OCI-LY3 (cell line): ENCODE results near the gene VIT.

ENCODE experiments used
- H2AFZ ChIP-seq: fragments of 200-600, 300-600 bp; shearing (Covaris generic); 2 replicates; pipeline ENCODE4 v1.6.0; 2014; ENCODE audit warnings: antibody characterized with exemption, low read depth, low read length
- H3K27ac ChIP-seq: fragments of 200-600, 300-600 bp; sonication (generic); 2 replicates; pipeline ENCODE4 v1.5.1; 2014; ENCODE audit warnings: mild to moderate bottlenecking, low read length, moderate library complexity, mixed read lengths
- H3K27me3 ChIP-seq: fragments of 200-600, 300-600 bp; sonication (generic); 2 replicates; pipeline ENCODE4 v1.6.1; 2014; ENCODE audit warnings: low read depth, low read length, mixed read lengths
- H3K36me3 ChIP-seq: fragments of 200-600, 300-600 bp; sonication (generic); replicated peaks from 2 replicates; pipeline ENCODE3; 2014; ENCODE audit warnings: low read depth, low read length, mixed read lengths
- H3K4me1 ChIP-seq: fragments of 300-600, 200-600 bp; sonication (generic); 2 replicates; pipeline ENCODE4 v1.6.1; 2014; ENCODE audit warnings: low read length, mixed read lengths
- H3K4me2 ChIP-seq: fragments of 200-600, 300-600 bp; sonication (generic); 2 replicates; pipeline ENCODE4 v1.6.1; 2014; ENCODE audit warnings: low read length, mixed read lengths
- H3K4me3 ChIP-seq: fragments of 300-600, 200-600 bp; sonication (generic); 2 replicates; pipeline ENCODE4 v1.5.1; 2014; ENCODE audit warnings: antibody characterized with exemption, mild to moderate bottlenecking, low read length, moderate library complexity
- H3K79me2 ChIP-seq: fragments of 300-600, 200-600 bp; shearing (Covaris generic); 2 replicates; pipeline ENCODE4 v1.6.1; 2014; ENCODE audit warnings: mild to moderate bottlenecking, low read length, mixed read lengths
- H3K9ac ChIP-seq: fragments of 300-600, 200-600 bp; shearing (Covaris generic); 2 replicates; pipeline ENCODE4 v1.6.0; 2014; ENCODE audit warnings: mild to moderate bottlenecking, low read length, moderate library complexity
- H3K9me3 ChIP-seq: fragments of 200-600, 300-600 bp; shearing (Covaris generic); 2 replicates; pipeline ENCODE4 v1.6.1; 2014; ENCODE audit warnings: low read length, mixed read lengths; ENCODE audit not compliant: insufficient read depth
- H4K20me1 ChIP-seq: fragments of 200-600, 300-600 bp; sonication (generic); 2 replicates; pipeline ENCODE4 v1.6.1; 2016; ENCODE audit warnings: low read length, mixed read lengths; ENCODE audit not compliant: insufficient read depth
- EZH2phosphoT487 ChIP-seq: fragments of 200-600 bp; shearing (Covaris generic); IDR thresholded peaks from 2 replicates; pipeline ENCODE4 v1.6.1; 2018; ENCODE audit warnings: antibody characterized with exemption, mixed run types, low read depth
- TF ChIP-seq, protein P1 (sequence below): fragments of 200-600, 300-600 bp; sonication (generic); IDR thresholded peaks from 2 replicates; pipeline ENCODE4 v1.5.1; 2014; ENCODE audit warnings: antibody characterized with exemption, low read length, low read depth

Gene VIT

DNA sequence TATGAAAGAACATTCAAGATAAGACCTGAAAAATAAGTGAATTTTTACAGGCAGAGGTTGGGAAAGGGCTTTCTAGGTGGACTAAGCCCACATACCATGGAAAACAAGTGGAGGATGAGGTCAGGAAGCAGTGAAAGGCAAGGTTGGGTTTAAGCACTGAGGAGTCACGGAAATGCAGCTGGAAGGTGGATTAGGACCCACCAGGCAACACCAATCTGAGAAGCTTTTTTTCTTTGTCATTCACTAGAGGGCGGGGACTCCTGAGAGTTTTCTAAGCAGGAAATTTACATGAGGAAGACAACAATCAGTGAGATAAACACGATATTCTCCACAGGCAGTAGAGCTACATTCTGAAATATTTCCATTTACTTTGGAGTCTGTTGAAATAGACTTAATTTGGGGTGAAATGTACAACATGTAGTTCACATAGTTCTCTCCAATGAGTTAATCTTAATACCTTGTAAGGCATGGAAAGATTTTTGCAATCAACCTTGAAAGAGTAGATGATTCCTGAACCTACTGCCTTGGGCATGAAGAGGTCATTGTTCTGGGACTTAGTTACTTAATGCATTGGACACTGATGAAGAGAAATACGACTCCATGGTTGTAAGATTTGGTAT, 40.7 kb downstream of the VIT start:
- no peak for TF ChIP-seq EZH2phosphoT487
- TF ChIP-seq, protein P1, sequence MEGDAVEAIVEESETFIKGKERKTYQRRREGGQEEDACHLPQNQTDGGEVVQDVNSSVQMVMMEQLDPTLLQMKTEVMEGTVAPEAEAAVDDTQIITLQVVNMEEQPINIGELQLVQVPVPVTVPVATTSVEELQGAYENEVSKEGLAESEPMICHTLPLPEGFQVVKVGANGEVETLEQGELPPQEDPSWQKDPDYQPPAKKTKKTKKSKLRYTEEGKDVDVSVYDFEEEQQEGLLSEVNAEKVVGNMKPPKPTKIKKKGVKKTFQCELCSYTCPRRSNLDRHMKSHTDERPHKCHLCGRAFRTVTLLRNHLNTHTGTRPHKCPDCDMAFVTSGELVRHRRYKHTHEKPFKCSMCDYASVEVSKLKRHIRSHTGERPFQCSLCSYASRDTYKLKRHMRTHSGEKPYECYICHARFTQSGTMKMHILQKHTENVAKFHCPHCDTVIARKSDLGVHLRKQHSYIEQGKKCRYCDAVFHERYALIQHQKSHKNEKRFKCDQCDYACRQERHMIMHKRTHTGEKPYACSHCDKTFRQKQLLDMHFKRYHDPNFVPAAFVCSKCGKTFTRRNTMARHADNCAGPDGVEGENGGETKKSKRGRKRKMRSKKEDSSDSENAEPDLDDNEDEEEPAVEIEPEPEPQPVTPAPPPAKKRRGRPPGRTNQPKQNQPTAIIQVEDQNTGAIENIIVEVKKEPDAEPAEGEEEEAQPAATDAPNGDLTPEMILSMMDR: no peak
- no peak overlapping the region for H3K27ac ChIP-seq
- H3K79me2 ChIP-seq: no peaks in the 10 kb centered on the region
- H3K4me3 ChIP-seq: no peak overlapping the region
- H3K27me3 ChIP-seq: peaks cover 9% of the 10 kb centered on the region
- no peaks in the 10 kb centered on the region for H3K9me3 ChIP-seq
- H3K9ac ChIP-seq: no peak overlapping the region
- H3K4me1 ChIP-seq: no peaks in the 10 kb centered on the region
- no peaks in the 10 kb centered on the region for H4K20me1 ChIP-seq
- no peak overlapping the region for H3K4me2 ChIP-seq
- no peaks in the 10 kb centered on the region for H3K36me3 ChIP-seq
- no peak overlapping the region for H2AFZ ChIP-seq

DNA sequence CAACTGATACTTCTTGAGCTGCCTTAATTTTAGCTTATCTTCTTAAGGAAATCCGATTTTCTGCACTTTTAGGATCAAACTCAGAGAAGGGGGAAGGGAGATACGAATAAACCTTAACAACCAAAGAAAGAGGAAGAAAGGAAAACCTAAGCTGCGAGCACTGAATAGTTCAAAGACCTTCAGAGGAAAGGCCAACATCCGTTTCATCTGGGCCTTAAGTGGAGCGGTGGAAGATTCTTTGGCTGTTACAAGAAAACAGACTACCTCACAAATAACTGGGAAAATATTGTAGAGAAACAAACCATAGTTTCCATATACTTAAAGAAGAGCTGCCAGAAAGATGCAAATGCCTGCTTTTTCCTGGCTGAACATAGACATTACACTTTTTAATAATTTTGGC, 43.6 kb downstream of the VIT start:
- no peak overlapping the region for H3K9ac ChIP-seq
- H3K79me2 ChIP-seq: no peaks in the 10 kb centered on the region
- H4K20me1 ChIP-seq: no peaks in the 10 kb centered on the region
- H3K4me3 ChIP-seq: no peak overlapping the region
- no peak overlapping the region for H3K4me2 ChIP-seq
- no peak overlapping the region for H3K27ac ChIP-seq
- H2AFZ ChIP-seq: no peak overlapping the region
- H3K4me1 ChIP-seq: no peaks in the 10 kb centered on the region
- H3K9me3 ChIP-seq: no peaks in the 10 kb centered on the region
- H3K27me3 ChIP-seq: peaks cover 21% of the 10 kb centered on the region
- H3K36me3 ChIP-seq: no peaks in the 10 kb centered on the region
- TF ChIP-seq, protein P1: no peak
- TF ChIP-seq EZH2phosphoT487: no peak

DNA sequence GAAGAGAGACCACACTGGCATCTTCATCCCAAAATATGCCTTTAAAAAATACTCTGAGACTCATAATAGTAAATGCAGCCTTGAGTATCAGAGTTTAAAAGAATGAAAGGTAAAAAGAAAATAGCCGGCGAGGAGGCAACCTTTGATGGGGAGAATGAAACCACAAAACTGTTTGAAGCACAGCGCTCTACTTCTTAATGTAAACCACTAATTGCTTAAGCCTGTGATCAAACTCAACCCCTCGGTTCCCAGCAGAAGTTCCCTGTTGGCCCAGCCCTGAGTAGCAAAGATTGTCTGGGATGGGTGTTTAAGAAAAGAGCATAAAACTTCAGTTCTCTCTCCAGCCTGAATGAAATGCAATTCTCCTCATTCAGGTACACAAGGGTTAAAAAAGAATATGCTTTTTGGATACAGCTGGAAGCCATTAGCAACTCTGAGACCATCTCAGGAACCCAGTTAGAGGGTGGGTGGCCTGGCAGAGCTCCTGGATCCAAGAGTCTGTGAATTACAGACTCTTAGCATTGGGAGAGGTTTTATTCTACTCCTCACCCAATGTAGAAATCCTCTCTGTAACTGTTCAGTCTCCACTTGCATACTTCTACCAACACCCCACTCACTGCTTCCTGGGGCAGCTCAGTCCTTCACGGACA, 44.8 kb downstream of the VIT start:
- no peaks in the 10 kb centered on the region for H3K79me2 ChIP-seq
- TF ChIP-seq, protein P1: no peak
- no peak for TF ChIP-seq EZH2phosphoT487

DNA sequence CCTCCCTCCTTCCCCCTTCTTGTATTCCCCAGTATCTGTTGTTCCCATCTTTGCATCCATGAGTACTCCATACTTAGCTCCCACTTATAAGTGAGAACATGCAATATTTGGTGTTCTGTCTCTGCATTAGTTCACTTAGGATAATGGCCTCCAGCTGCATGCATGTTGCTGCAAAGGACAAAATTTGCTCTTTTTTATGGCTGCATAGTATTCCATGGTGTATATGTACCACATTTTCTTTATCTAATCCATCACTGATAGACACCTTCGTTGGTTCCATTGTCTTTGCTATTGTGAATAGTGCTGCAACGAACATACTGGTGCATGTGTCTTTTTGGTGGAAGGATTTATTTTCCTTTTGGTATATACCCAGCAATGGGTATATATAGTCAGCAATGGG, 47.4 kb downstream of the VIT start:
- Histone ChIP-seq H3K9ac (no peak overlapping the region), H2AFZ (no peak overlapping the region), H3K9me3 (no peaks in the 10 kb centered on the region), H3K79me2 (no peaks in the 10 kb centered on the region), H3K27ac (no peak overlapping the region), H4K20me1 (no peaks in the 10 kb centered on the region), H3K36me3 (no peaks in the 10 kb centered on the region), H3K4me1 (no peaks in the 10 kb centered on the region), H3K4me3 (no peak overlapping the region), H3K27me3 (peaks cover 31% of the 10 kb centered on the region), H3K4me2 (no peak overlapping the region)
- TF ChIP-seq EZH2phosphoT487: no peak
- TF ChIP-seq, protein P1: no peak

More for the DNA sequence above, 44.8 kb downstream of the VIT start:
- no peak overlapping the region for H2AFZ ChIP-seq
- H3K36me3 ChIP-seq: no peaks in the 10 kb centered on the region
- no peak overlapping the region for H3K9ac ChIP-seq
- no peak overlapping the region for H3K4me3 ChIP-seq
- no peak overlapping the region for H3K4me2 ChIP-seq
- no peaks in the 10 kb centered on the region for H3K9me3 ChIP-seq
- H4K20me1 ChIP-seq: no peaks in the 10 kb centered on the region
- H3K4me1 ChIP-seq: no peaks in the 10 kb centered on the region
- no peak overlapping the region for H3K27ac ChIP-seq
- H3K27me3 ChIP-seq: peaks cover 21% of the 10 kb centered on the region
